CD14-positive monocyte (primary cell): Measurements from ENCODE around the gene CACNB4. TPM values are rescaled to one million over a fixed set of nuclear protein-coding genes. Genes with fewer than 3 reads are reported as not detected.

Experiments used
- DNase-seq, 3 donors: peaks; one replicate each; pipeline ENCODE4 v3.0.0-alpha.2; 2011 to 2022
- H2AFZ ChIP-seq: 2 replicates; pipeline ENCODE4 v1.6.0; 2012; ENCODE audit warnings: mild to moderate bottlenecking, low read depth, low read length, inconsistent platforms; ENCODE audit not compliant: insufficient read depth, poor library complexity, severe bottlenecking
- H3K27ac ChIP-seq, 2 donors: 1 replicate in 1 of 2; 2 replicates in 1 of 2; pipeline ENCODE4 v1.5.1; 2012 to 2013; ENCODE audit warnings: low read length in 2 of 2, control low read depth in 1 of 2, inconsistent platforms in 1 of 2, low read depth in 1 of 2, mild to moderate bottlenecking in 1 of 2
- H3K27me3 ChIP-seq, 2 donors: one replicate each; pipeline versions ENCODE4 v1.6.0 to v1.6.1; 2011 to 2013; ENCODE audit warnings: low read length in 2 of 2; ENCODE audit not compliant: control insufficient read depth in 2 of 2, insufficient read depth in 2 of 2
- H3K36me3 ChIP-seq, 2 donors: replicated peaks in 1 of 2; 1 replicate in 1 of 2; 2 replicates in 1 of 2; pipeline versions ENCODE4 v1.5.1 to v1.6.1; 2012 to 2013; ENCODE audit warnings: low read length in 2 of 2, control low read depth in 1 of 2, inconsistent platforms in 1 of 2, mild to moderate bottlenecking in 1 of 2; ENCODE audit not compliant: insufficient read depth in 2 of 2, control insufficient read depth in 1 of 2
- H3K4me1 ChIP-seq, 2 donors: 1 replicate in 1 of 2; 2 replicates in 1 of 2; pipeline versions ENCODE4 v1.5.1 to v1.6.1; 2012 to 2013; ENCODE audit warnings: low read length in 2 of 2, control low read depth in 1 of 2, inconsistent platforms in 1 of 2, mild to moderate bottlenecking in 1 of 2, moderate library complexity in 1 of 2; ENCODE audit not compliant: insufficient read depth in 2 of 2, control insufficient read depth in 1 of 2
- H3K4me2 ChIP-seq: replicated peaks from 2 replicates; pipeline ENCODE3; 2012; ENCODE audit warnings: low read length, moderate library complexity, mild to moderate bottlenecking; ENCODE audit not compliant: poor library complexity, severe bottlenecking; ENCODE audit errors: extremely low read depth
- H3K4me3 ChIP-seq, 3 experiments: fragments of 200-600 bp in 1 of 3; sonication (generic) in 1 of 3; replicated peaks in 1 of 3; 1 replicate in 2 of 3; 2 replicates in 1 of 3; pipeline ENCODE4 v1.5.1; 2011 to 2013; ENCODE audit warnings: low read length in 3 of 3, mild to moderate bottlenecking in 3 of 3, control low read depth in 2 of 3, low read depth in 2 of 3, inconsistent platforms in 1 of 3, moderate library complexity in 1 of 3
- H3K79me2 ChIP-seq: 2 replicates; pipeline ENCODE4 v1.6.0; 2012; ENCODE audit warnings: mild to moderate bottlenecking, control low read depth, inconsistent platforms, low read length, moderate library complexity; ENCODE audit not compliant: insufficient read depth
- H3K9ac ChIP-seq: 2 replicates; pipeline ENCODE4 v1.6.0; 2017; ENCODE audit warnings: low read length, mild to moderate bottlenecking; ENCODE audit not compliant: insufficient read depth, poor library complexity, severe bottlenecking
- H3K9me3 ChIP-seq, 2 donors: replicated peaks in 1 of 2; 1 replicate in 1 of 2; 2 replicates in 1 of 2; pipeline versions ENCODE4 v1.5.1 to v1.6.1; 2012 to 2013; ENCODE audit warnings: low read length in 2 of 2, control low read depth in 1 of 2; ENCODE audit not compliant: control insufficient read depth in 1 of 2, insufficient read depth in 1 of 2
- H4K20me1 ChIP-seq: 2 replicates; pipeline ENCODE4 v1.6.0; 2012; ENCODE audit warnings: mild to moderate bottlenecking, low read length, control low read depth, moderate library complexity; ENCODE audit not compliant: insufficient read depth
- H3K27ac Mint-ChIP-seq, 7 donors: one replicate each; pipeline ENCODE4 v1.8.0; 2020; ENCODE audit warnings: mild to moderate bottlenecking in 7 of 7, mixed read lengths in 7 of 7, moderate library complexity in 6 of 7, inconsistent platforms in 2 of 7
- H3K27me3 Mint-ChIP-seq, 3 donors: one replicate each; pipeline ENCODE4 v1.8.0; 2021 to 2022; ENCODE audit warnings: low read depth in 3 of 3, mild to moderate bottlenecking in 3 of 3, mixed read lengths in 3 of 3, moderate library complexity in 3 of 3, inconsistent platforms in 1 of 3
- H3K36me3 Mint-ChIP-seq, 2 donors: one replicate each; pipeline ENCODE4 v1.8.0; 2020; ENCODE audit warnings: mixed read lengths in 2 of 2, inconsistent platforms in 1 of 2, mild to moderate bottlenecking in 1 of 2
- H3K4me1 Mint-ChIP-seq: one replicate; pipeline ENCODE4 v1.8.0; 2020; ENCODE audit warnings: mild to moderate bottlenecking, mixed read lengths
- H3K4me3 Mint-ChIP-seq, 2 donors: one replicate each; pipeline ENCODE4 v1.8.0; 2020; ENCODE audit warnings: mild to moderate bottlenecking in 2 of 2, mixed read lengths in 2 of 2, moderate library complexity in 1 of 2
- H3K9me3 Mint-ChIP-seq, 7 donors: one replicate each; pipeline ENCODE4 v1.8.0; 2020 to 2022; ENCODE audit warnings: mixed read lengths in 7 of 7, mild to moderate bottlenecking in 6 of 7, moderate library complexity in 6 of 7, inconsistent platforms in 2 of 7
- CTCF ChIP-seq: fragments of 200-600 bp; IDR thresholded peaks from one replicate; pipeline ENCODE4 v1.8.0; 2022; ENCODE audit warnings: antibody characterized with exemption, mild to moderate bottlenecking
- WGBS: methylation state at CpG from one replicate; pipeline ENCODE4 v1.1.5; 2013; ENCODE audit warnings: missing lambda C conversion rate; ENCODE audit not compliant: insufficient coverage; 5-methylcytosine and 5-hydroxymethylcytosine counted together
- intact Hi-C, 2 donors: fragments of 100-400 bp; cut with micrococcal nuclease; formaldehyde crosslinking; loops; one replicate each; pipeline versions ENCODE4 v1.15.0 to v1.15.1; 2023
- polyA plus RNA-seq, 3 donors: library from polyadenylated mRNA; depleted of rRNA in 1 of 3; unstranded in 2 of 3; stranded (reverse) in 1 of 3; fragments of 300-500 nt in 2 of 3; fragments of >200 nt in 1 of 3; fragmentation: Illumina TruSeq in 2 of 3; gene quantifications; 1 replicate in 2 of 3; 2 replicates in 1 of 3; pipeline ENCODE4 v1.2.3, GENCODE V29; 2012 to 2021

Gene CACNB4
- polyA plus RNA-seq, 3 donors: 0.44 to 1.9 (median 1.1) TPM

DNA sequence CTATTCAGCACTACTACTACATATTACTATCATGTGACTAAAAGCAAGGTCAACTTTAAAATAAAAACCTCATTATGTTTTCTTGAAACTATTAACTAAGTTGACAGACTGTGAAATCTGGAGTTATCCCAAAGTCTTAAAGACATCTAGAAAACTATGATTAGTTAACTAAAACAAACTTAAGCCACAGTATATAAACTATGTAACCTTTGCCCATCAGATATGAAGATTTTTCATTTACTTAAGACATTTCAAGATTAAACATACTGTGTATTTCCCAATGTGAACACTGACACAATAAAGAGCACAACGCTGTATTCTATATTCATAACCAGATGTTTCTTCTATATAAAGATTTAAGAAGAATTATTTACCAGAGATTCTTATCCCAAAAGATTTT is 33.5 kb upstream of the CACNB4 start:
- Mint-ChIP-seq H3K4me1 (peaks cover 2% of the 10 kb centered on the region), H3K27ac (no peak overlapping the region), H3K36me3 (peaks cover 48 to 62% of the 10 kb centered on the region in 2 donors), H3K4me3 (no peak overlapping the region), H3K27me3 (no peaks in the 10 kb centered on the region), H3K9me3 (no peaks in the 10 kb centered on the region)
- H3K9ac ChIP-seq: no peak overlapping the region
- no peak for DNase-seq
- H3K79me2 ChIP-seq: no peaks in the 10 kb centered on the region
- no peak overlapping the region for H3K4me2 ChIP-seq
- intact Hi-C loops: no loop called here
- H3K9me3 ChIP-seq: no peaks in the 10 kb centered on the region
- no peaks in the 10 kb centered on the region for H4K20me1 ChIP-seq
- no peaks in the 10 kb centered on the region for H3K27me3 ChIP-seq
- H3K4me3 ChIP-seq: no peak overlapping the region
- no peaks in the 10 kb centered on the region for H3K4me1 ChIP-seq
- H3K27ac ChIP-seq: no peak overlapping the region
- peaks cover 37 to 67% of the 10 kb centered on the region in 2 donors for H3K36me3 ChIP-seq
- H2AFZ ChIP-seq: no peak overlapping the region
- TF ChIP-seq CTCF: no peak
- no CpG with 5 or more reads among the region's 1 CpG for WGBS

- Mint-ChIP-seq H3K4me1 (no peaks in the 10 kb centered on the region), H3K36me3 (peaks cover 55 to 69% of the 10 kb centered on the region in 2 donors), H3K9me3 (no peaks in the 10 kb centered on the region), H3K27ac (no peak overlapping the region), H3K4me3 (no peak overlapping the region), H3K27me3 (peaks cover 0 to 1% (median 0%) of the 10 kb centered on the region in 3 donors)
- Histone ChIP-seq H3K9me3 (no peaks in the 10 kb centered on the region), H4K20me1 (no peaks in the 10 kb centered on the region), H3K27ac (no peak overlapping the region), H3K4me1 (no peaks in the 10 kb centered on the region), H3K4me3 (no peak overlapping the region), H3K36me3 (peaks cover 57 to 87% of the 10 kb centered on the region in 2 donors), H3K9ac (no peak overlapping the region), H2AFZ (no peak overlapping the region), H3K4me2 (no peak overlapping the region), H3K27me3 (no peaks in the 10 kb centered on the region), H3K79me2 (no peaks in the 10 kb centered on the region)
- no peak for TF ChIP-seq CTCF
- intact Hi-C loops: no loop called here
- no peak for DNase-seq
Observed at GRCh38 chr2:152127628-152128027, 28.8 kb upstream of the CACNB4 start.
